ENCODE results near the gene HIVEP3.

- TF ChIP-seq REST (IDR thresholded peaks at IDR 0.05; ENCODE audit: insufficient read depth in 1 of 2, low read depth in 2 of 2, low read length in 2 of 2) = no peak
- no peak for TF ChIP-seq POLR2AphosphoS5 (IDR thresholded peaks at IDR 0.05; ENCODE audit: low read depth, low read length)
- TF ChIP-seq TAF1 (IDR thresholded peaks at IDR 0.05; ENCODE audit: borderline replicate concordance, insufficient read depth, low read length) = no peak
- TF ChIP-seq SIN3A (IDR thresholded peaks at IDR 0.05; ENCODE audit: borderline replicate concordance, insufficient read depth, low read length) = no peak
- no peak for TF ChIP-seq FOXP2 (optimal IDR thresholded peaks at IDR 0.05; ENCODE audit: borderline replicate concordance, extremely low read depth, extremely low read length, insufficient read depth)
Observed at GRCh38 chr1:41537251-41537650, 381.5 kb downstream of the HIVEP3 start.
